ENCODE measurements around the gene ARHGDIA.

ARHGDIA gene

GRCh38 chr17:81904600-81905423 lies 33.7 kb upstream of the ARHGDIA start:
- WGBS: 93% methylated on average over 28 of the region's 28 CpGs
- Histone ChIP-seq H3K9ac (ENCODE audit: low read depth, low read length) (no peak overlapping the region), H3K27me3 (ENCODE audit: insufficient read depth, low read length) (peaks cover 25% of the 10 kb centered on the region), H3K36me3 (ENCODE audit: insufficient read depth, low read length) (peaks cover 10% of the 10 kb centered on the region; the same call in 1 of the 2 replicates), H3K4me3 (ENCODE audit: low read length) (no peak overlapping the region), H3K9me3 (ENCODE audit: insufficient read depth, low read depth, low read length) (no peaks in the 10 kb centered on the region), H3K4me1 (ENCODE audit: insufficient read depth, low read length) (no peaks in the 10 kb centered on the region), H3K27ac (ENCODE audit: low read depth, low read length) (no peak overlapping the region)

GRCh38 chr17:81903896-81904599 lies 32.9 kb upstream of the ARHGDIA start:
- 96% methylated on average over 24 of the region's 24 CpGs for WGBS
- H3K4me3 ChIP-seq (ENCODE audit: low read length): no peak overlapping the region
- peaks cover 25% of the 10 kb centered on the region for H3K27me3 ChIP-seq (ENCODE audit: insufficient read depth, low read length)
- no peak overlapping the region for H3K9ac ChIP-seq (ENCODE audit: low read depth, low read length)
- H3K27ac ChIP-seq (ENCODE audit: low read depth, low read length): no peak overlapping the region
- H3K4me1 ChIP-seq (ENCODE audit: insufficient read depth, low read length): no peaks in the 10 kb centered on the region
- peaks cover 11% of the 10 kb centered on the region; the same call in 1 of the 2 replicates for H3K36me3 ChIP-seq (ENCODE audit: insufficient read depth, low read length)
- no peaks in the 10 kb centered on the region for H3K9me3 ChIP-seq (ENCODE audit: insufficient read depth, low read depth, low read length)

- WGBS: 94% methylated on average over 10 of the region's 10 CpGs
These were observed 32.3 kb upstream of the ARHGDIA start for GRCh38 chr17:81903415-81903831.

GRCh38 chr17:81902653-81903414 lies 31.7 kb upstream of the ARHGDIA start:
- H3K4me3 ChIP-seq (ENCODE audit: low read length): peak overlapping the region; percentile 49
- peaks cover 25% of the 10 kb centered on the region for H3K27me3 ChIP-seq (ENCODE audit: insufficient read depth, low read length)
- peak overlapping the region; percentile 58; the same call in 1 of the 2 replicates for H3K9ac ChIP-seq (ENCODE audit: low read depth, low read length)
- H3K27ac ChIP-seq (ENCODE audit: low read depth, low read length): no peak overlapping the region
- no peaks in the 10 kb centered on the region for H3K9me3 ChIP-seq (ENCODE audit: insufficient read depth, low read depth, low read length)
- H3K36me3 ChIP-seq (ENCODE audit: insufficient read depth, low read length): peaks cover 20% of the 10 kb centered on the region
- WGBS: 60% methylated on average over 47 of the region's 47 CpGs
- H3K4me1 ChIP-seq (ENCODE audit: insufficient read depth, low read length): no peaks in the 10 kb centered on the region; the same call in 1 of the 2 replicates

More at GRCh38 chr17:81903415-81903831, 32.3 kb upstream of the ARHGDIA start:
- Histone ChIP-seq H3K4me3 (ENCODE audit: low read length) (no peak overlapping the region), H3K4me1 (ENCODE audit: insufficient read depth, low read length) (no peaks in the 10 kb centered on the region; the same call in 1 of the 2 replicates), H3K36me3 (ENCODE audit: insufficient read depth, low read length) (peaks cover 14% of the 10 kb centered on the region), H3K27me3 (ENCODE audit: insufficient read depth, low read length) (peaks cover 25% of the 10 kb centered on the region), H3K9ac (ENCODE audit: low read depth, low read length) (no peak overlapping the region), H3K9me3 (ENCODE audit: insufficient read depth, low read depth, low read length) (no peaks in the 10 kb centered on the region), H3K27ac (ENCODE audit: low read depth, low read length) (no peak overlapping the region)

DNA sequence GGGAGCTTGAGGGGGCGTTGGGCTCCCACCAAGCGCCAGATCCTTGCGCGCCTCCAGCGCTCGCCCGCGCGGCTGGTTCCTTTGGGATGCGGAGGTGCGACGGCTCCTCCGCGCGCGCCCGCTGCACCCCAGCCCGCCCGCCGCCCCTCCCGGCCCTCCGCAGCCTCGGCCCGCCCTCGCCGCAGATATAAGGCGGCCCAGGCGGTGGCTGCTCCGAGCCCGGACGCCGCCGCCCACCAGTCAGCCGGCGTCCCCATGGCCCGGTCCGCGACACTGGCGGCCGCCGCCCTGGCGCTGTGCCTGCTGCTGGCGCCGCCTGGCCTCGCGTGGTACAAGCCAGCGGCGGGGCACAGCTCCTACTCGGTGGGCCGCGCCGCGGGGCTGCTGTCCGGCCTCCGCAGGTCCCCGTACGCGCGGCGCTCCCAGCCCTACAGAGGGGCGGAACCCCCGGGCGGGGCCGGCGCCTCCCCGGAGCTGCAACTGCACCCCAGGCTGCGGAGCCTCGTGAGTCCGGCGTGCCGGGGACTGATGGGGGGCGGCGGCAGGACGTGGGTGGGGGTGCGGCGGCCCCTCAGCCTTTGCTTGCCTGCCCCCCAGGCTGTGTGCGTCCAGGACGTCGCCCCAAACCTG lies 31.0 kb upstream of the ARHGDIA start, which contains the start of gene NPB:
TSS of gene NPB (plus strand) at position 216 of the 630 bp plus-strand sequence. CDS start at position 256, 40 bp downstream.
- H3K27me3 ChIP-seq (ENCODE audit: insufficient read depth, low read length): peaks cover 25% of the 10 kb centered on the region
- no peak within 1 kb of the TSS for H3K27ac ChIP-seq (ENCODE audit: low read depth, low read length)
- H3K9ac ChIP-seq (ENCODE audit: low read depth, low read length): peak within 1 kb of the TSS; percentile 58
- peaks cover 27% of the 10 kb centered on the region for H3K36me3 ChIP-seq (ENCODE audit: insufficient read depth, low read length)
- H3K4me3 ChIP-seq (ENCODE audit: low read length): peak within 1 kb of the TSS; percentile 49
- 3% methylated on average over 79 of the region's 79 CpGs for WGBS
- H3K9me3 ChIP-seq (ENCODE audit: insufficient read depth, low read depth, low read length): no peaks in the 10 kb centered on the region
- H3K4me1 ChIP-seq (ENCODE audit: insufficient read depth, low read length): no peaks in the 10 kb centered on the region; the same call in 1 of the 2 replicates

DNA sequence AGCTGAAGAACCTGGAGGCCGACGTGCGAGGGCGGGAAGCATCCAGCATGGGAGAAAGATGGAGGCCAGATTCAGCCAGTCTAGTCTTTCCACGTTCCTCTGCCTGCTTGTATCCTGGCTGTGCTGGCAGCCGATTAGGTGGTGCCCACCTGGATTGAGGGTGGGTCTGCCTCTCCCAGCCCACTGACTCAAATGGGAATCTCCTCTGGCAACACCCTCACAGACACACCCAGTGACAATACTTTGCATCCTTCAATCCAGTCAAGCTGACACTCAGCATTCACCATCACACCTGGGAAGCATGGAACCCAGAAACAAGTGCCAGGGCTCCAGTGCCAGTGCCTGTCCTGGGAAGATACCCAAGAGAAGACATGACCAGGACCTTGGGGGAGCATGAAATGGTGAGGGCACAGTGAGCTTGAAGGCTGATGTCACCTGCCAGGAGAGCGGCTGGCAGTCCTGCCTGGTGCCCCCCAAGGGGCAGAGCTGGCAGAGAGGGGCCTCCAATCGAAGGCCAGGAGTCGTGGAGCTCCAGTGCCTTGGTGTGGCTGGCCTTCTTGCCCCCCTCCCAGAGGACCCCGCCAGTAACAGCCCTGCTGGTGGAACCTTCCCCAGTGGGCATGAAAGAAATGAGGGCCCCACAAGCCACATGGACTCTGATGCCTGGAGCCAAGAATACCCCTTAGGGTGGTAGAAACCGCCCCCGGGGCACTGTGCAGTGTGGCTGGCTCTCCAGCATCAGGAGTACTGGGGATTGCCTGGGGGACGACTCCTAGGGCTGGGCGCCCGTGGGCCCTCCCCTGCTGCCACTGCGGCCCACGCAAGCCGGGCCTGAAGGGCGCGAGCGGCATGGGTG lies 30.3 kb upstream of the ARHGDIA start:
- peaks cover 30% of the 10 kb centered on the region for H3K36me3 ChIP-seq (ENCODE audit: insufficient read depth, low read length)
- 0 out of 2 replicates have a peak overlapping the region, but pooled peaks have one; percentile 44 for H3K9ac ChIP-seq (ENCODE audit: low read depth, low read length)
- H3K9me3 ChIP-seq (ENCODE audit: insufficient read depth, low read depth, low read length): no peaks in the 10 kb centered on the region
- peaks cover 25% of the 10 kb centered on the region for H3K27me3 ChIP-seq (ENCODE audit: insufficient read depth, low read length)
- H3K27ac ChIP-seq (ENCODE audit: low read depth, low read length): no peak overlapping the region
- peak overlapping the region; percentile 49 for H3K4me3 ChIP-seq (ENCODE audit: low read length)
- 61% methylated on average over 21 of the region's 21 CpGs for WGBS
- H3K4me1 ChIP-seq (ENCODE audit: insufficient read depth, low read length): no peaks in the 10 kb centered on the region; the same call in 1 of the 2 replicates

DNA sequence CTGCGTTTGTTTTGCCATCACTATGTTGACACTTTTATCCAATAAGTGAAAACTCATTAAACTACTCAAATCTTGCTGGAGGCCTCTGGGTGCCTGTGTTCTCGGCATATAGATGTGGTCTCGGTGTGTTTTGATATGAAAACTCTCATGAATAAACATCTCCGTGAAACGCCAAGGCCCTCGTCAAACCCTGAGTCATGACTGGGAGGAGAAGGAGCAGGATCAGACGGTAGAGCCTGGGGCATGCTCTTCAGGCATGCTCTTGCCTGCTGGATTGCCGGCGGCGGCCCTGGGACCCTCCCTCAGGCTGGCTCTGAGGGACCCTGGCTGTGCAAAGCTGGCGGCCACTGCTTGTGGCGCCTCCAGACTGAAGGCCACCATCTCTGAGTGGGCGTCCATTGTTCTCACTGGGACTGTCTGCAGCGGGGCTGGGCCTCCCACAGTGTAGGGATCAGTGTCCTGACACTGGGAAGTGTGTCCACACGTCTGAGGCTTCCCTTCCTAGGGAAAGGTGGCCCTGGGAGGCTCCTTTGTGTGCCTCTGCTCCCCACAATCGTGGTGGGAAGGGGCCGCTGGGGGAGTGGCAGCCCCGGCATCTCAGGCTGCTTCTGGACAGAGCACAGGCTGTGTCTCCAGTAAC lies 29.2 kb upstream of the ARHGDIA start:
- H3K27me3 ChIP-seq (ENCODE audit: insufficient read depth, low read length): peaks cover 25% of the 10 kb centered on the region
- H3K9me3 ChIP-seq (ENCODE audit: insufficient read depth, low read depth, low read length): no peaks in the 10 kb centered on the region
- 89% methylated on average over 18 of the region's 18 CpGs for WGBS
- no peak overlapping the region for H3K27ac ChIP-seq (ENCODE audit: low read depth, low read length)
- H3K4me3 ChIP-seq (ENCODE audit: low read length): no peak overlapping the region
- no peak overlapping the region for H3K9ac ChIP-seq (ENCODE audit: low read depth, low read length)
- no peaks in the 10 kb centered on the region; the same call in 1 of the 2 replicates for H3K4me1 ChIP-seq (ENCODE audit: insufficient read depth, low read length)
- peaks cover 38% of the 10 kb centered on the region for H3K36me3 ChIP-seq (ENCODE audit: insufficient read depth, low read length)

DNA sequence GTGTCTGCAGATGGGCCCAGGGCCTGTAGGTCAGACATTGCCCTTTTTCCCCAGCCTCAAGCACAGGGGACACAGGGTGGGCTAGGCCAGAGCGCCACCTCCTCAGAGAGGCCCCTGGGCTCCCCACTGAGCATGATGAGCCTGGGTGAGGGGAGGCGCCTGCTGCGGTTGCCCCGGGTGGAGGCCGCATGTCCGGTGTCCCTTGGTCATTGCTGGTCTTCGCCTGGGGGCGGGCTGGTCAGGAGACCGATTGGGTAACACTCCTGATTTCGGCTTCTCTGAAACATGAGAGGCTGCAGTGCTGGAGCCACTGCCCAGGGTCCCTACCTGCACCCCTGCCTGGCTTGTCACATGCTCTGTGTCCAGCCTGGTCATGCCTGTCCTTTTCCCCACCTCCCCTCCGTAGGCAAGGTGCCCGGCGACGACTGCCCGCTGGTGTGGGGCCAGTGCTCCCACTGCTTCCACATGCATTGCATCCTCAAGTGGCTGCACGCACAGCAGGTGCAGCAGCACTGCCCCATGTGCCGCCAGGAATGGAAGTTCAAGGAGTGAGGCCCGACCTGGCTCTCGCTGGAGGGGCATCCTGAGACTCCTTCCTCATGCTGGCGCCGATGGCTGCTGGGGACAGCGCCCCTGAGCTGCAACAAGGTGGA lies 28.5 kb upstream of the ARHGDIA start:
- H3K9me3 ChIP-seq (ENCODE audit: insufficient read depth, low read depth, low read length): no peaks in the 10 kb centered on the region
- peaks cover 40% of the 10 kb centered on the region for H3K36me3 ChIP-seq (ENCODE audit: insufficient read depth, low read length)
- WGBS: 95% methylated on average over 22 of the region's 22 CpGs
- H3K4me3 ChIP-seq (ENCODE audit: low read length): no peak overlapping the region
- no peak overlapping the region for H3K27ac ChIP-seq (ENCODE audit: low read depth, low read length)
- H3K27me3 ChIP-seq (ENCODE audit: insufficient read depth, low read length): peaks cover 25% of the 10 kb centered on the region
- H3K4me1 ChIP-seq (ENCODE audit: insufficient read depth, low read length): no peaks in the 10 kb centered on the region; the same call in 1 of the 2 replicates
- H3K9ac ChIP-seq (ENCODE audit: low read depth, low read length): no peak overlapping the region

DNA sequence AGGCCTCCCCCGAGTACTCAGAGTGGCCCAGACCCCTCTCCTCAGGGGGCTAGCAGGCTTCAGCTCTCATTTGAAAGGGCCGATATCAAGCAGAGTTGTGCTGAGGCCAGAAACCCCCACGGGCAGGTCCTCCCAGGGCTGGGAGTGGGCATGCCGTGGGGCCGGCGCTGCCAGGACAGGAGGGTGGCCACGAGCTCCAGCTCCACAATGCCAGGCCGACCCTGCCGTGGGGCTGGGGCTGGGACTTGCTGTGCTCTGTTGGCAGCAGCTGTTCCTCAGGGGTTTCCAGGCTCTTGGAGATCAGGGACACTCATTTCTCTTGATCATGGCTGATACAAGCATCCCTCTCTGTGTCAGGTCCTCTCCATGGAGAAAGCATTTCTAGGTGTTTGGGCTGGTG lies 27.7 kb upstream of the ARHGDIA start:
- Histone ChIP-seq H3K36me3 (ENCODE audit: insufficient read depth, low read length) (peaks cover 42% of the 10 kb centered on the region), H3K9ac (ENCODE audit: low read depth, low read length) (no peak overlapping the region), H3K27ac (ENCODE audit: low read depth, low read length) (no peak overlapping the region; the same call in 1 of the 2 replicates), H3K4me1 (ENCODE audit: insufficient read depth, low read length) (no peaks in the 10 kb centered on the region; the same call in 1 of the 2 replicates), H3K9me3 (ENCODE audit: insufficient read depth, low read depth, low read length) (no peaks in the 10 kb centered on the region), H3K4me3 (ENCODE audit: low read length) (no peak overlapping the region), H3K27me3 (ENCODE audit: insufficient read depth, low read length) (peaks cover 25% of the 10 kb centered on the region)
- WGBS: 92% methylated on average over 9 of the region's 9 CpGs
